Activated CD4-positive, alpha-beta T cell treated with anti-CD3 and anti-CD28 coated beads for 36 hours (primary cell): Measurements from ENCODE around the gene FBP2. TPM values are rescaled to one million over a fixed set of nuclear protein-coding genes. Genes with fewer than 3 reads are reported as not detected.

ENCODE experiments used
- ATAC-seq: fragments of 200-7000 bp; cut with Tn5 transposase; one replicate; pipeline ENCODE4 v1.10.0; 2021; ENCODE audit warnings: mild to moderate bottlenecking, moderate library complexity
- CTCF ChIA-PET: fragments of 350-600 bp; sonication (Branson Sonifier 250); formaldehyde crosslinking; loops from one replicate; lab custom pipeline; 2021; ENCODE audit warnings: antibody characterized with exemption; lab: Charles Lee
- POLR2A ChIA-PET: fragments of 350-600 bp; sonication (Branson Sonifier 250); formaldehyde crosslinking; loops from one replicate; lab custom pipeline; 2021; ENCODE audit warnings: antibody characterized with exemption, inconsistent platforms; lab: Charles Lee
- DNase-seq: peaks from one replicate; pipeline ENCODE4 v3.0.0-alpha.2; 2020
- H3K27ac Mint-ChIP-seq: one replicate; pipeline ENCODE4 v1.8.0; 2021; ENCODE audit warnings: mixed read lengths
- H3K27me3 Mint-ChIP-seq: one replicate; pipeline ENCODE4 v1.8.0; 2021; ENCODE audit warnings: mixed read lengths
- H3K36me3 Mint-ChIP-seq: one replicate; pipeline ENCODE4 v1.8.0; 2021; ENCODE audit warnings: low read depth, mixed read lengths
- H3K4me1 Mint-ChIP-seq: one replicate; pipeline ENCODE4 v1.8.0; 2021; ENCODE audit warnings: mixed read lengths
- H3K4me3 Mint-ChIP-seq: one replicate; pipeline ENCODE4 v1.8.0; 2021; ENCODE audit warnings: mild to moderate bottlenecking, moderate library complexity, mixed read lengths
- H3K9me3 Mint-ChIP-seq: one replicate; pipeline ENCODE4 v1.8.0; 2021; ENCODE audit warnings: low read depth, mixed read lengths
- intact Hi-C, 2 experiments: fragments of 100-400 bp; cut with DNase I in 1 of 2; cut with micrococcal nuclease in 1 of 2; formaldehyde crosslinking; loops; one replicate each; pipeline versions ENCODE4 v1.14.2 to v1.15.1; 2022 to 2024; cut with DNase I, micrococcal nuclease
- total RNA-seq, 2 experiments: library from RNA; stranded (reverse); gene quantifications; one replicate each; pipeline ENCODE4 v1.2.3, GENCODE V29; 2021

The FBP2 gene
- not detected for total RNA-seq

GRCh38 chr9:94593459-94594345, at the start of gene FBP2:
FBP2 (minus strand) TSS chr9:94593824; CDS start chr9:94593726, 98 bp downstream.
- POLR2A ChIA-PET = no interaction called here

GRCh38 chr9:94643176-94643575, 49.6 kb upstream of the FBP2 start:
- H3K36me3 Mint-ChIP-seq = no peaks in the 10 kb centered on the region
- intact Hi-C loops = no loop called here
- ATAC-seq (no peak), DNase-seq (no peak)
- H3K4me3 Mint-ChIP-seq = no peak overlapping the region
- peaks cover 7% of the 10 kb centered on the region for H3K27me3 Mint-ChIP-seq
- ChIA-PET POLR2A (no interaction called here), CTCF (no interaction called here)
- H3K27ac Mint-ChIP-seq = no peak overlapping the region
- peaks cover 15% of the 10 kb centered on the region for H3K4me1 Mint-ChIP-seq
- no peaks in the 10 kb centered on the region for H3K9me3 Mint-ChIP-seq

More at GRCh38 chr9:94593459-94594345, at the start of gene FBP2:
- peaks cover 14% of the 10 kb centered on the region for H3K27me3 Mint-ChIP-seq
- CTCF ChIA-PET = no interaction called here
- H3K9me3 Mint-ChIP-seq = no peaks in the 10 kb centered on the region
- DNase-seq (no peak), ATAC-seq (no peak)
- no peaks in the 10 kb centered on the region for H3K4me1 Mint-ChIP-seq
- intact Hi-C loops = no loop called here
- no peak within 1 kb of the TSS for H3K4me3 Mint-ChIP-seq
- no peaks in the 10 kb centered on the region for H3K36me3 Mint-ChIP-seq
- H3K27ac Mint-ChIP-seq = no peak within 1 kb of the TSS

- H3K4me3 Mint-ChIP-seq = no peak overlapping the region
- POLR2A ChIA-PET = no interaction called here
- H3K9me3 Mint-ChIP-seq = no peaks in the 10 kb centered on the region
Measured at GRCh38 chr9:94642501-94642900, 48.9 kb upstream of the FBP2 start.

GRCh38 chr9:94639999-94640376, 46.4 kb upstream of the FBP2 start:
- Mint-ChIP-seq H3K4me1 (peaks cover 15% of the 10 kb centered on the region), H3K27ac (peak overlapping the region; percentile 63), H3K27me3 (peaks cover 11% of the 10 kb centered on the region), H3K36me3 (no peaks in the 10 kb centered on the region), H3K4me3 (peak overlapping the region; percentile 72), H3K9me3 (no peaks in the 10 kb centered on the region)
- POLR2A ChIA-PET = interaction anchor here (1.4 kb wide), 1 partner anchor 17 kb away, joined by 3 read pairs; no protein-coding TSS in a partner anchor
- ATAC-seq (no peak), DNase-seq (no peak)
- intact Hi-C loops = no loop called here
- CTCF ChIA-PET = interaction anchor here (1.2 to 1.4 kb wide), 2 partner anchors 9 to 29 kb away, joined by 3 read pairs; no protein-coding TSS in a partner anchor

More at GRCh38 chr9:94642501-94642900, 48.9 kb upstream of the FBP2 start:
- CTCF ChIA-PET = interaction anchor here (0.7 kb wide), 1 partner anchor 29 kb away, joined by 3 read pairs; no protein-coding TSS in a partner anchor
- Mint-ChIP-seq H3K27ac (no peak overlapping the region), H3K36me3 (no peaks in the 10 kb centered on the region), H3K4me1 (peaks cover 15% of the 10 kb centered on the region), H3K27me3 (peaks cover 10% of the 10 kb centered on the region)
- DNase-seq (no peak), ATAC-seq (no peak)
- intact Hi-C loops = no loop called here

GRCh38 chr9:94639061-94639998, 45.7 kb upstream of the FBP2 start, which contains the start of gene FBP1:
FBP1 (minus strand) TSS chr9:94639518; CDS start chr9:94639310, 208 bp downstream.
- DNase-seq (peak; percentile 52), ATAC-seq (peak; percentile 88)
- H3K27ac Mint-ChIP-seq = peak within 1 kb of the TSS; percentile 63
- ChIA-PET CTCF (interaction anchor here (1.2 kb wide), 1 partner anchor 10 kb away, joined by 3 read pairs; no protein-coding TSS in a partner anchor), POLR2A (interaction anchor here (1.4 kb wide), 1 partner anchor 17 kb away, joined by 3 read pairs; no protein-coding TSS in a partner anchor)
- intact Hi-C loops = no loop called here
- H3K36me3 Mint-ChIP-seq = no peaks in the 10 kb centered on the region
- no peaks in the 10 kb centered on the region for H3K9me3 Mint-ChIP-seq
- peaks cover 15% of the 10 kb centered on the region for H3K4me1 Mint-ChIP-seq
- peak within 1 kb of the TSS; percentile 72 for H3K4me3 Mint-ChIP-seq
- peaks cover 9% of the 10 kb centered on the region for H3K27me3 Mint-ChIP-seq

GRCh38 chr9:94638335-94639060, 44.9 kb upstream of the FBP2 start:
- H3K36me3 Mint-ChIP-seq = no peaks in the 10 kb centered on the region
- ATAC-seq (no peak), DNase-seq (no peak)
- peaks cover 15% of the 10 kb centered on the region for H3K4me1 Mint-ChIP-seq
- CTCF ChIA-PET = interaction anchor here (0.6 kb wide), 1 partner anchor 379 kb away, joined by 3 read pairs; the partner anchor contains the start of gene ZNF169
- peaks cover 9% of the 10 kb centered on the region for H3K27me3 Mint-ChIP-seq
- H3K4me3 Mint-ChIP-seq = peak overlapping the region; percentile 72
- intact Hi-C loops = no loop called here
- H3K27ac Mint-ChIP-seq = no peak overlapping the region
- POLR2A ChIA-PET = interaction anchor here (1.4 kb wide), 1 partner anchor 18 kb away, joined by 3 read pairs; no protein-coding TSS in a partner anchor
- H3K9me3 Mint-ChIP-seq = no peaks in the 10 kb centered on the region

GRCh38 chr9:94632737-94633136, 39.1 kb upstream of the FBP2 start:
- no peaks in the 10 kb centered on the region for H3K4me1 Mint-ChIP-seq
- intact Hi-C loops = no loop called here
- ChIA-PET POLR2A (no interaction called here), CTCF (no interaction called here)
- no peak for ATAC-seq
- no peak for DNase-seq
- H3K36me3 Mint-ChIP-seq = no peaks in the 10 kb centered on the region
- no peaks in the 10 kb centered on the region for H3K9me3 Mint-ChIP-seq
- H3K4me3 Mint-ChIP-seq = no peak overlapping the region
- H3K27ac Mint-ChIP-seq = no peak overlapping the region
- peaks cover 2% of the 10 kb centered on the region for H3K27me3 Mint-ChIP-seq

GRCh38 chr9:94631599-94631998, 38.0 kb upstream of the FBP2 start:
- no peaks in the 10 kb centered on the region for H3K27me3 Mint-ChIP-seq
- intact Hi-C loops = no loop called here
- H3K36me3 Mint-ChIP-seq = no peaks in the 10 kb centered on the region
- ATAC-seq (no peak), DNase-seq (no peak)
- H3K9me3 Mint-ChIP-seq = no peaks in the 10 kb centered on the region
- no peak overlapping the region for H3K27ac Mint-ChIP-seq
- no peaks in the 10 kb centered on the region for H3K4me1 Mint-ChIP-seq
- CTCF ChIA-PET = interaction anchor here (0.6 kb wide), 1 partner anchor 350 kb away, joined by 3 read pairs; no protein-coding TSS in a partner anchor
- H3K4me3 Mint-ChIP-seq = no peak overlapping the region
- POLR2A ChIA-PET = no interaction called here

- intact Hi-C loops = no loop called here
- H3K4me1 Mint-ChIP-seq = no peaks in the 10 kb centered on the region
- CTCF ChIA-PET = interaction anchor here (0.6 kb wide), 1 partner anchor 351 kb away, joined by 3 read pairs; no protein-coding TSS in a partner anchor
- no peaks in the 10 kb centered on the region for H3K36me3 Mint-ChIP-seq
- H3K4me3 Mint-ChIP-seq = no peak overlapping the region
- ATAC-seq (no peak), DNase-seq (no peak)
- no peaks in the 10 kb centered on the region for H3K9me3 Mint-ChIP-seq
- H3K27me3 Mint-ChIP-seq = peaks cover 2% of the 10 kb centered on the region
- POLR2A ChIA-PET = no interaction called here
- H3K27ac Mint-ChIP-seq = no peak overlapping the region
Measured at GRCh38 chr9:94630833-94631232, 37.2 kb upstream of the FBP2 start.

GRCh38 chr9:94630281-94630680, 36.7 kb upstream of the FBP2 start:
- ATAC-seq (no peak), DNase-seq (no peak)
- Mint-ChIP-seq H3K9me3 (no peaks in the 10 kb centered on the region), H3K36me3 (no peaks in the 10 kb centered on the region), H3K27me3 (peaks cover 2% of the 10 kb centered on the region), H3K4me3 (no peak overlapping the region), H3K4me1 (no peaks in the 10 kb centered on the region), H3K27ac (no peak overlapping the region)
- CTCF ChIA-PET = no interaction called here
- POLR2A ChIA-PET = no interaction called here
- intact Hi-C loops = no loop called here
